Lower lobe of right lung (tissue), 2 donors: ENCODE data around the gene FOLH1. TPM values are rescaled to one million over a fixed set of nuclear protein-coding genes. Genes with fewer than 3 reads are reported as not detected.
A peak's percentile ranks its signal among the peaks of the same experiment; 100 is the strongest.
"Not testable (repeated sequence)": the region's sequence is repeated elsewhere in the genome, so short reads cannot be mapped to it uniquely, and the experiment has no call there.

ENCODE experiments used
- ATAC-seq, 2 donors: fragments of 200-7000 bp; cut with Tn5 transposase; one replicate each; pipeline ENCODE4 v1.9.1; 2020 to 2022; ENCODE audit warnings: mild to moderate bottlenecking in 2 of 2, moderate library complexity in 2 of 2
- DNase-seq: peaks from one replicate; pipeline ENCODE4 v3.0.0-alpha.2; 2020
- H3K27ac ChIP-seq: fragments of 200-600 bp; one replicate; pipeline ENCODE4 v1.8.0; 2022
- H3K27me3 ChIP-seq: fragments of 200-600 bp; one replicate; pipeline ENCODE4 v1.8.0; 2022; ENCODE audit warnings: low read depth
- H3K36me3 ChIP-seq: fragments of 200-600 bp; one replicate; pipeline ENCODE4 v1.8.0; 2022; ENCODE audit warnings: mild to moderate bottlenecking
- H3K4me1 ChIP-seq: fragments of 200-600 bp; one replicate; pipeline ENCODE4 v1.8.0; 2022
- H3K4me3 ChIP-seq: fragments of 200-600 bp; one replicate; pipeline ENCODE4 v1.8.0; 2022; ENCODE audit warnings: mild to moderate bottlenecking
- H3K9me3 ChIP-seq: fragments of 200-600 bp; one replicate; pipeline ENCODE4 v1.8.0; 2022
- intact Hi-C: fragments of 100-400 bp; cut with DNase I; formaldehyde crosslinking; loops from one replicate; pipeline ENCODE4 v1.11.0; 2022
- total RNA-seq: library from RNA; stranded (reverse); fragmentation: NEBNext Ultra II Directional; extraction: Animal tissue kit (Norgen Biotek cat#: 25700); gene quantifications from one replicate; pipeline ENCODE4 v1.2.1, GENCODE V29; 2021
- TF ChIP-seq, protein P1 (sequence below): fragments of 200-600 bp; IDR thresholded peaks from one replicate; pipeline ENCODE4 v1.8.0; 2022; ENCODE audit warnings: antibody characterized with exemption, mild to moderate bottlenecking
- donor health status: DM: no; HTN: yes; CAD: no; lungs with severe emphysema.

The FOLH1 gene
- total RNA-seq, 1 donor from 2014 or later, result 2.4 TPM

DNA sequence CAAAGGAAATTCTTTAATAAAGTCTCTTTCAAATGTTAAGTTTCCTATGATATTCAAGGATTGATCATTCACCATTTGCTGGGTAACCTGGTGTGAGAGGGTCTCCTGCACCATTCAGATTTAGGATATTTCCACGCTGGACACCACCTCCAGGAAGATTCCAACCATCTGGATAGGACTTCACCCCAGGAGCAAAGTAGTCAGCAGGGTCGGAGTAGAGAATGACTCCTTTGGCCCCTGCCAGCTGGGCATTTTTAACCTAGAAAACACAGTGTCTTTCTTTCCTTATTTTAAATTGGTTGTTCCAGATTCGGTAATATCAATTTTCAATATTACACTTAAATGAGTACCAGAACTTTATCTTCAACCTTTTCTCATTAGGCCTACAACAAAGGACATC is 22.8 kb downstream of the FOLH1 start:
- H3K27ac ChIP-seq, H3K27me3 ChIP-seq, H3K4me3 ChIP-seq, DNase-seq, H3K9me3 ChIP-seq, H3K4me1 ChIP-seq, ATAC-seq, H3K36me3 ChIP-seq, intact Hi-C loops: not testable (repeated sequence)

DNA sequence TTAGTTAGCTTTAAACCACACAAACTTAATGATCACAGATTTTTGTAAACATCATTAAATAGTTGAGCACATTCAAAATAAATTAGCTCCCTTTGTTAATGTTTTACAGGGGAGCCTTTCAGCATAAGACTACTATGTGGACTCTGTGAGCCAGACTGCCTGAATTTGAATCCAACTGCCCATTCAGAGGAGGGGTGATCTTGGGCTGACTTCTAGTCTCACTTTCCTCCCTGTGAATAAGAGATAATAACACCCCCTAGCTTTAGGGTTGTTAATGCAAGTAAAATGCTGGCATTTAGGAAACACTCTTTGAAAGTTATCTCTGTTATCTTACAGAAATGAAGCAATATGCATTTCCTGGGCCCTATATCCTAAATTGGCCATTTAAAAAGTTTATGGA is 23.6 kb downstream of the FOLH1 start:
- H3K27me3 ChIP-seq, H3K4me1 ChIP-seq, H3K36me3 ChIP-seq, H3K9me3 ChIP-seq, ATAC-seq, H3K4me3 ChIP-seq, H3K27ac ChIP-seq, DNase-seq, intact Hi-C loops: not testable (repeated sequence)

DNA sequence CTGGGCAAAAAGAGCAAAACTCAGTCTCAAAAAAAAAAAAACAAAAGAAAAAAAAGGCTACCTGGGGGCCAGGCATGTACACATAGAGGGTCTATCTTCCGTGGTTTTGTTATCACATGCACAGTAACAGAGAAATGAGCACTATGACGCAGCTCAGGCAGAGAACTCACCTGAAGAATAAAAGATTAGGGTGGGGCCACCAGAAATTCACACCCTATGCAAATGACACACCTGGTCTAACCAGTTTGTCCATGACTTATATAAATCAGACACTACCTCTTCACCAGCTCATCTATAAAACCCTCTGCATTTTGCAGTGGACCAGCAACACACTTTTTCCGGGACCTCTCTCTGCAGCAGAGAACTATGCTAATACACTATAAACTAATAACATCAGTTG is 30.5 kb downstream of the FOLH1 start:
- H3K9me3 ChIP-seq, H3K27ac ChIP-seq, DNase-seq, ATAC-seq, intact Hi-C loops, H3K27me3 ChIP-seq, H3K4me3 ChIP-seq, H3K36me3 ChIP-seq, H3K4me1 ChIP-seq: not testable (repeated sequence)

DNA sequence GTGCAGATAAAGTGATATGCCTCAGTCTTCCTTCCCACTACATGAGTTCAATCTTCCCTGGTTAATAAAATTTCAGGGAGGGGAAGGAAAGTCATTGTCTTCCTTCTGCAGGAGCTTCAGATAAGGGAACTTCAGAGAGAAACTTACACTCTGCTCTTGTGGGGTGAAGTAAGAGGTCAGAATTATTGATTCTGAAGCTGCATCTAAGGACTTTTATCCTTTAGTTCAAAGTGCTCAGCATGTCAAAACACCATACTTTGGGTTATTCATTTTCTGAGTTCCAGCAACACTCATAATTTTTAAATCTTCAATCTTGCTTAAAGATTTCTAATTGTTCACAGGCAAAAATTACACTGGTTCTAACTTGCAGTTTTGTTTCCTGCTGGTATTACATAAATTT is 33.0 kb downstream of the FOLH1 start:
- not testable (repeated sequence) for DNase-seq, ATAC-seq

DNA sequence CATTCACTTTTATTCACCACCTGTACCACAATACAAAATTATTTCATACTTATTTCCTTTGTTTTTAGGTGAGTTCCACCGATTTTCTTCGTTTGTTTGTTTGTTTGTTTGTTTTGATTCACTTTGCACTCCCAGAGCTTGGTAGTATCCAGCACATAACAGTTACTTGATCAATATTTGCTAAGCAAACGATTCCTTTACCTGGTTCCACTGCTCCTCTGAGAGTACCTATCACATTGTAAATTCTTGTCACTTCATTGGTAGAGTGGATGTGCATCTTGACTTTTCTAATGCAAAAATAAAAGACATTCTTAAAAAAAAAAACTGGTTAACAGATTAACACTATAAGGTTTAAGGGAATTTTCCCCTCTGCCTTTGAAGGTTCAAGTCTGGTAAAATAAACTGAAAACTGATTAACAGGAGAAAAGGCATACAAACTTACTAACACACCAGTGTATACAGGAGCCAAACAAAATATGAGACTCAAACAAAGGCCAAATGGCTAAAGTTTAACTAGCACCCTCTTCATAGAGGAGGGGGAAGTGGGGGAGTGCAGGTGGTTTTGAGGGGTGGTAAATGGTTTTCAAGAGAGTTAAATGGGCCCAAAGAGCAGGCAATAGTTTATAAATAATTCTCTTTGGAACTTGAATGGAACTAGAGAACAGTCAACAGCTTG is 33.6 kb downstream of the FOLH1 start:
- H3K4me1 ChIP-seq, H3K27me3 ChIP-seq, H3K27ac ChIP-seq, H3K9me3 ChIP-seq, DNase-seq, H3K4me3 ChIP-seq, intact Hi-C loops, ATAC-seq, H3K36me3 ChIP-seq: not testable (repeated sequence)

More for the DNA sequence above, 33.0 kb downstream of the FOLH1 start:
- H3K9me3 ChIP-seq, H3K27me3 ChIP-seq, H3K27ac ChIP-seq, H3K36me3 ChIP-seq, H3K4me3 ChIP-seq, intact Hi-C loops, H3K4me1 ChIP-seq: not testable (repeated sequence)

DNA sequence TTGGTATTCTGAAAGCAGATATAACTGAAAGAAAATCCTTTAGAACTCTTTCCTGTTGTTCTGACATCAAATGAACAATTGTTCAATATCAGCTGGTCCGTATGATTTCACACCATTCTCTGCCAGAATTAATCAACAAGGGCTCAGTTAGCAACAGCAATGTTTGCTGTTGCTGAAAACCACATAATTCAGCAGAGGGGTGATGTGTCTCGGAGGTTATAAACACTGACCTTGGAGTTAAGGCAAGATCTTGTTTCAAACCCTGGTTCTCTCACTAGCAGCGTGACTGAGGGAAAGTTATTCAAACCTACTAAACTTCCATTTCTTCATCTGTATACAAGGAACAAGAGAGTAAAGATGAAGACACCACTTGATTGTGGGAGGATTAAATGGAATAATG is 36.8 kb downstream of the FOLH1 start:
- intact Hi-C loops, DNase-seq, ATAC-seq, H3K9me3 ChIP-seq, H3K27me3 ChIP-seq, H3K4me1 ChIP-seq, H3K4me3 ChIP-seq, H3K36me3 ChIP-seq, H3K27ac ChIP-seq: not testable (repeated sequence)

DNA sequence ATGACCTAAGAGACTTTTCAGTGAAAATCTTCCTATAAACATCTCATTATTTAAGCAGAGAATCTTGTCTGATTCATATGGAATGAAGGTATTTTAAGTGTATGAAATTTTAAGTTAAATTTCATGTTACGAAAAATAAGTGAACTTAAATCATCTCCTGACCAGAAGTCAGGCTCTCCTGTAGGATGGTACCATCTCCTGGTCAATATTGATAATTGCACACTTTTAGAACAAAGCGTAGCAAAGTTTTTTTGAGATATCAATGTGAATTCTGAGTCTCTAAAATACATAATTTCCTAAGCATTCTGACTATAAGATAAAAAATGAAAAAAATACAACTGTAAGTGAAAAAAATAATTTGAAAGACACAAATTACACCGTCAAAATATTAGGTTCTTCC is 38.8 kb downstream of the FOLH1 start:
- intact Hi-C loops, H3K27me3 ChIP-seq, H3K36me3 ChIP-seq, H3K27ac ChIP-seq, ATAC-seq, DNase-seq, H3K4me1 ChIP-seq, H3K9me3 ChIP-seq, H3K4me3 ChIP-seq: not testable (repeated sequence)

DNA sequence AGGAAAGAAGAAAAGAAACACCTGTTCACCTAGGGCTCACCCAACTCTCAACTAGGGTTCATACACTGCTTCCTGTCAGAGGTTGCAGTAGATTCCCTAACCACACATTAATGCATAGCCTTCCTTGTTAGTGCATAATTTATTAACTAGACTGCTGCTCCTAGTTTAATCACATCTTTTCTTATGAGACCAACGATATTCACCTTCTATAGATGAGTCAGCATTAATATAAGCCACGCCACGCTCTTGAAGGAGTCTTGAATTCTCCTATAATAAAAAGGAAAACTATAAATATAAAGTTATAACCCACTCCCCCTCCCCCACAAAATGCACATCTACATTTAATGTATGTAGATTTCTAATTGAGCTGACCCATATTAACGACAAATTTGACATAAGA is 39.4 kb downstream of the FOLH1 start:
- intact Hi-C loops, ATAC-seq, DNase-seq: not testable (repeated sequence)

DNA sequence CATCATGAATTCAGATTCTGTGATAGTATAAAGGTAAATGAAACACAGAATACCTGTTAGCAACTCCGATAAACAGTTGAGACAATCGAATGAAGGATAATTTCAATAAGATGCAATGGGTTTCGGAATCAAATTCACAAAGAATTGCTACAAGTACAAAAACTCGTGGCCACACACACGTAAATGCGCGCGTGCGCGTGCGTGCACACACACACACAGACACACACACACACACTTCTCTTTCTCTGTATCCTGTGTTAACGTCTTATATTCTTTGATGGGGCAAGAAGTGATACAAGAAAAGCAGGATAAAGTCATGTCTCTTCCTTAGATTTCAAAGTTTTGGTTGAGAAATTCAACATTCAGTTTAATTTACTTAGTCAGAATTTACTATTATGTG is 57.2 kb downstream of the FOLH1 start:
- ATAC-seq (no peak), DNase-seq (no peak)
- intact Hi-C loops, result no loop called here
- Histone ChIP-seq H3K4me1 (no peaks in the 10 kb centered on the region), H3K9me3 (no peaks in the 10 kb centered on the region), H3K27me3 (no peaks in the 10 kb centered on the region), H3K4me3 (no peak overlapping the region), H3K36me3 (no peaks in the 10 kb centered on the region), H3K27ac (no peak overlapping the region)
- TF ChIP-seq, protein P1, sequence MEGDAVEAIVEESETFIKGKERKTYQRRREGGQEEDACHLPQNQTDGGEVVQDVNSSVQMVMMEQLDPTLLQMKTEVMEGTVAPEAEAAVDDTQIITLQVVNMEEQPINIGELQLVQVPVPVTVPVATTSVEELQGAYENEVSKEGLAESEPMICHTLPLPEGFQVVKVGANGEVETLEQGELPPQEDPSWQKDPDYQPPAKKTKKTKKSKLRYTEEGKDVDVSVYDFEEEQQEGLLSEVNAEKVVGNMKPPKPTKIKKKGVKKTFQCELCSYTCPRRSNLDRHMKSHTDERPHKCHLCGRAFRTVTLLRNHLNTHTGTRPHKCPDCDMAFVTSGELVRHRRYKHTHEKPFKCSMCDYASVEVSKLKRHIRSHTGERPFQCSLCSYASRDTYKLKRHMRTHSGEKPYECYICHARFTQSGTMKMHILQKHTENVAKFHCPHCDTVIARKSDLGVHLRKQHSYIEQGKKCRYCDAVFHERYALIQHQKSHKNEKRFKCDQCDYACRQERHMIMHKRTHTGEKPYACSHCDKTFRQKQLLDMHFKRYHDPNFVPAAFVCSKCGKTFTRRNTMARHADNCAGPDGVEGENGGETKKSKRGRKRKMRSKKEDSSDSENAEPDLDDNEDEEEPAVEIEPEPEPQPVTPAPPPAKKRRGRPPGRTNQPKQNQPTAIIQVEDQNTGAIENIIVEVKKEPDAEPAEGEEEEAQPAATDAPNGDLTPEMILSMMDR, result no peak

More for the DNA sequence above, 39.4 kb downstream of the FOLH1 start:
- H3K27me3 ChIP-seq, H3K27ac ChIP-seq, H3K4me1 ChIP-seq, H3K4me3 ChIP-seq, H3K36me3 ChIP-seq, H3K9me3 ChIP-seq: not testable (repeated sequence)

DNA sequence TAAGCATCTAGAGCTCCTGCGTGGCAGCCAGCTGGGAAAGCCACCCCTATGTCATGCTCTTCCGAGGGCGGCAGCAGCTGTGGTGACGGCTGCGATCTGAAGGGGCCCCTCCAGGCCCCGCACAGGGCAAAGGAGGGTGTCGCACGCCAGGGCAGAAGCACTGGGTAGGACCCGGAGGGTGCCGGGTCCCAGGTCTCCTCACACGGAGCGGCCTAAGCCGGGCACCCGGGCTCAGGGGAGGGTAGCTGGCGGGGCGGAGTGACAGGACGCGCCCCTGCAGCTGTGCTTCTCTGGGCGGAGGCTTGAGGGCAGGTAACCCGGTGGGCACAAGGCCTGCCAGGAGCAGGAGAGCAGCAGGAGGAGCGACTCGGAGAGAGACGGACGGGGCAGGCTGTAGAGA is 106.0 kb downstream of the FOLH1 start:
- H3K4me3 ChIP-seq, intact Hi-C loops, DNase-seq, H3K4me1 ChIP-seq, H3K27ac ChIP-seq, H3K9me3 ChIP-seq, H3K36me3 ChIP-seq, H3K27me3 ChIP-seq: not testable (repeated sequence)
- ATAC-seq, result peak in 1 of 2 donors; percentile 23

Other genes with a start within 250 kb of the FOLH1 start
- not detected for gene TRIM51G, start 224.7 kb downstream of the FOLH1 start, total RNA-seq
- gene TRIM49B, start 179.8 kb downstream of the FOLH1 start, total RNA-seq, result not detected
- gene TRIM64C, start 149.5 kb downstream of the FOLH1 start, total RNA-seq, result not detected